HG03064 (cell line): Measurements from ENCODE around the gene PRKG1.
"Not testable (repeated sequence)": the region's sequence is repeated elsewhere in the genome, so short reads cannot be mapped to it uniquely, and the experiment has no call there.

Source experiments
- ATAC-seq: cut with Tn5 transposase; IDR thresholded peaks from one replicate; pipeline ENCODE4 v1.9.1; 2021; ENCODE audit warnings: low read depth; ENCODE audit not compliant: unreplicated experiment

The PRKG1 gene

DNA sequence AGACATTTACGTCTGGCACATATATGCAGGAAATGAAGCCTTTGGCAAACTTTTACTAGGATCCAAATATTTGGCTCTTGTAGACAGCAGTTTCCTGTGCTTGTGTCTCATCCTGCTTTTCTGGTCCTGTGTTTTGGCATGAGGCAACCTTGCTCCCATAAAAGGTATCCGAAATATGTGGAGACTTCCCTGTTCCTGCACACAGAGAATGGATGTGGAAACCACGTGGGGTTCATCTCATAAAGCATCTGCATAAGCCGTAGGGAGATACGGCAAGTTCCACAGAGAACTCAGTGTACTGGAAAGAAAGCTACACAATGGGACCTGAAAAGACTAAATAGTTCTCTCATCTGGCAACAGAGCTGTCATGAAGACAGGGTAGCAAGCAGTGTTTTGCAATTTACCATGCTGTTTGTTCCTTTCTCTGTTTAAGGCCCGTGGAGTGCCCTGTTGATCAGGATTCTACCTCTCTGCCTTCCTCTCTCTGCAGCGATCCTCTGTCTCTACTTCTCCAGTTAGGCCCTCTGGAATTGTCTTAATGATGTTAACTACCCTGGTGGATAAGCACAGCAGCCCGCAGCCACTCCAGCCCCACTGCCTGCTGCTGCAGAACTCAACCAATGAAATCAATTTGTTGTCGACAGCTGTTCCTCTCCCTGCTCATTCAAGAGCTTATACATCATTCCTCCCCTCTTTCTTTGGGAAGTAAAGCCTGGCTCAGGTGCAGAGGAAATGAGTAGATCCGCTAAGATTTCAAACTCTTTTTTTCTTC is 331.5 kb downstream of the PRKG1 start:
- ATAC-seq, result no peak

DNA sequence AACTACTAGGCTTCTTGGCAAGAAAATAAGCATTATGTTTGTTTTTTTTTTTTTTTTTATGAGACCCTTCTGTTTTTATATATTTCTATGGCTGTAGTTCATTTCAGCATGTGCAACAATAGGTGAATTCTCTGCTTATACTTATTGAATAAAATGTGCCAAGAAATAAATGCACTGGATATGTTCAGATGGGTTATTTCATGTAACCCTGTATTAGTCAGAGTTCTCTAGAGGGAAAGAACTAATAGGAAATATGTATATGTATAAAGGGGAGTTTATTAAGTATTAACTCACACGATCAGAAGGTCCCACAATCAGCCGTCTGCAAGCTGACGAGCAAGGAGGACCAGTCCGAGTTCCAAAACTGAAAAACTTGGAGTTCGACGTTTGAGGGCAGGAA is 332.3 kb downstream of the PRKG1 start:
- no peak for ATAC-seq

DNA sequence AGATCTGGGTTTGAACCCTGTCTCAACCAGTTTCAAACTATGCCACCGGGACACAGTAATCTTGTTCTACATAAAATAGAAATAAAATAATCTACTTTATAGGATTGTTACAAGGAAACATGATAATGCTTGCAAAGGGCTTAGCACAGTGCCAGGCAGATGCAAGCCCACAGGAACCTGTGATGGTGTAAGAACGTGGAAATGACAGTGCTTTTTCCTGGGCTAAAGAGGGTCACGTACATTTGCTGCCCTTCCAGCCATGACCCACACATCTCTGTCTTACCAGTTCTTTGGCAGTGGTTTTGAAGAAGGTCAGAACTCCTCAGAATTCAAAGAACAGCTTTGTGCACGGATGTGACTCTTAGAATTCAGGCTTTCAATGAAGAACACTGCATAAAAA is 342.2 kb downstream of the PRKG1 start:
- ATAC-seq, result no peak

DNA sequence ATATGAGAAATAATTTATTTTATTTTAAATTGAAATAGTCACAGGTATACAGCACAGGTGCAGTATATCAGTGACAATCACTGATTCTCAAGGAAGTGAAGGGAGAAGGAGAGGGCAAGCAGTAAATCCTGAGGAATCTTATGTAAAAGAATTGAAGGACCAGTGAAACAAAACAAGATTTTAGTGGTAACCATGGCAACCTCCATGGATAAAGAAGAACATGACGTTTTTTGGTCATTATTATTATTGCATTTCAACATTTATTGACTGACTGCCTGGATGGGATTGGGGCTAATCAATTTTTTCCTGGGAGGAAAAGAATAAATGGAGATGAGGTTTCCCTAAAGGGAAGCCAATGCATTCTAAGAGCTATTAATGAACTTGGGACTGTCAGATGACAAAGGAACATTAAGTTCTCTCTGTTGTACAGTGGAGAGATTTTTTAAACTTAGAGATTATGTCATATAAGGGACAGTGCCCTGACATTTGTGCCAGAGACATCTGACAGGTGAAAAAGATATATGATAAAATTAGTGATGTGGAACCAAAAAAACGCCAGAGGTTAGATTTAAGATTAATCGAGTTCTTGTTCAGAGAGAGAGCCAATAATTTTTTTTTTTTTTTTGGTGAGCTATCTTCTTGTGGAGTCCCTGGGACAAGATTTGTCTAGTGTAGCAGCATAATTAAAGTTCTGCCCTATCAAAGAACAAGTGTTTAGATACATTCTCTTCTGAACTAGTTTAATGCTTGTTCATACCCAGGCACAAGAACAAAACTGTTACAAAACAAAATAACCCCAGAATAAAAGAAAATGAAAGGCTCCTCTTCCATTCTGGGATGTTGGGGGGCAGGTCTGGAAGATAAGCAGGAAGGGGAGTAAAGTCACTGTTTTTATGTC is 345.2 kb downstream of the PRKG1 start:
- ATAC-seq, result no peak

DNA sequence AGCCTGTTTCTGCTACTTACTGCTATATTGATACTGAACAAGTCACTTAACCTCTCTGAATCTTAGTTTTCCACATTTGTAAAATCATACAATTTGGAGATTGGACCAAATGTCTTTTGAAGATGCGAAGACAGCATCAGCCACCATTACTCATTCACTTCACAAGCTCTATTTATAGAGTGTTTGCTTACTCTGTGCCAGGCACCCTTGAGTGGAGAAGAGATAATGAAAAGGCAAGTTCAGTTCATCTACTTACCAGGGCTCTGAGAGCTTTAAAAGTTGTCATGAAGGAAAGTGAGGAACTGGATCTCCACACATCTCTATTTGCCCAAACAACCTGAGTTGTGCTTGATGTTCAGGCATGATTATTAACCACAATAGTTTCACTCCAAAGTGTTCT is 347.6 kb downstream of the PRKG1 start:
- ATAC-seq, result no peak

DNA sequence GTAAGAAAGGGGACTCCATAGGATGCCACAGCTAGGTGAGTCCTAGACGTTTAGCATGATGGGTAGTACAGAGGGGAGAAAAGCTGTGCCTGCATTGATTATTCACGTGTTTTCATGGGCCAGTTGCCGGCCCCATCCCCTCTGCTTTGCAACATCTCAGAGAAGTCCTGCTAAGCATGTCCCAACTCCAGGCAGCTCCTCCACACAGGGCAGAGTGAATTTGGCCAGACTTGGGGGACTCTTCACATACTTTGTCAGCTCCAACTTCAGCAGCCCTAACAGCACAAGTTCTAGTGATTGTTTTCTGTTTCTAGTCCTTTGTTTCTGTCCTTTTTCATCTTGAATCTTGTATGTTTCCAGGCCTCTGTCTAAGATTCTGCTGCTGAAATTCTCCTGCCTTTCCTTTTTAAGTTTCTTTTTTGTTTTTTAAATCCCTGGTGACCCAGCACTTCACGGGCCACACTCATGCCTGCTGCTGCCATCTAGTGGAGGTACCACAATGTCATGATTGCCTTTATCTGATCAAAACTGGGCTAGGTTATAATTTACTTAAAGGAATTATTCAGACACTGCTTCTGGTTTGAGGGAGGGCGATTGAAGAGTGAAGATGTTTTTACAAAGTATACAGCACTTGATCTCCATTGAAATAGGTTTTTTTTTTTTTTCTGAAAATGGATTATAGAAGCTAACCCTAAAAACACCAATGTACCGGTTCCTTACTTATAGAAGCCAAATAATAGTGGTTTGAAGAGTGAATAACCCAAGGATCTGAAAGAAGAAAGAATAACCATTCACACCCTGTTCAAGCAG is 348.2 kb downstream of the PRKG1 start:
- ATAC-seq, result no peak

DNA sequence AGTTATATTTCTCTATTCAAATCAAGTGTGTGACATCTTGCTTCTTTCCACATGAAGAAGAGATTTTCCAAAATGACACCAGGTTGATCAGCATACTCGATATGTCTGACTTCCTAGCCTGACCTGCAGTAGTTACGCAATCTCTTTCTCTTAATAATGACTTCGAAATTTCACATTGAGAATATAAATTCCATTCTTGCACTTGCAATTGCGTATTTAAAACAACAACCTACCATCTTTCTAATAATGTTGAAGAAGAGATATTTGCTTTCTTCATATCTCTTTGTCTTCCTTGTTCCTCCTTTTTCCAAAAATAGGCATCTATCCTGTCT is 348.8 kb downstream of the PRKG1 start:
- no peak for ATAC-seq

DNA sequence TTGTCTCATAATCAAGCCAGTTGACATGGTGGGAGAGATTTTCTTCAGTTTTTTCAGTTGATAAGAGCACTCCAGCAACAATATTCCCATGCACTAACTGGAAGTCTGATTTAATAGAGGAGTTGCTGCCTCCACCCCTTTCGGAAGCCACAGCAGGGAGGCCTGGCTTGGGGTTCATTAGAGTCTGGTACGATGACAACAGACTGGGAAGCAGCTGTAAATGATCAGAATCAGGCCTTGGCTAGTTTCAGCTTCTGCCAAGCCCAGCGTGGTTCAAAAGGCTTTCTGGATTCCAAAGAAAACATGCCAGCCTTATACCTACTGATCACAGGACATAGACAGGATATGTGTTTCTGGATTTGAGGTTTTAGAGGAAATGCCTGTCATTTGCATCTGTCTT is 351.1 kb downstream of the PRKG1 start:
- ATAC-seq, result no peak

DNA sequence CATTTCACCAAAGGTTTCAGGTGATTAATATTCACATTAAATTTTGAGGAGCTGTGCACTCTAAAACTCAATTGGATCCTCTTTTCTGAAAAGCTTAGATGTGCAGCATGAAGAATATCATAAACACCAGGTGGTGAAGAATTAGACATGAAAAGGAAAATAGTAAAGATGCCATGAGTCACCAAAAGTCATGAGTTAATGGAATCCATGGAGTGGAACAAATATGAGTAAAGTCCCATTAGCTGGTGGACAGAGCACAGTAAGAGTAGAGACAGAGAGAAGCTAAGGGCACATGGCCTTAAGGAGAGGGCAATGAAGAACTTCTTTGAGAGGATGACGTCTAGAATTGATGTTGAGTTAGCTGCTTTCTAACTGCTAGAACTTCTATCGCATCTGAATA is 353.5 kb downstream of the PRKG1 start:
- no peak for ATAC-seq

DNA sequence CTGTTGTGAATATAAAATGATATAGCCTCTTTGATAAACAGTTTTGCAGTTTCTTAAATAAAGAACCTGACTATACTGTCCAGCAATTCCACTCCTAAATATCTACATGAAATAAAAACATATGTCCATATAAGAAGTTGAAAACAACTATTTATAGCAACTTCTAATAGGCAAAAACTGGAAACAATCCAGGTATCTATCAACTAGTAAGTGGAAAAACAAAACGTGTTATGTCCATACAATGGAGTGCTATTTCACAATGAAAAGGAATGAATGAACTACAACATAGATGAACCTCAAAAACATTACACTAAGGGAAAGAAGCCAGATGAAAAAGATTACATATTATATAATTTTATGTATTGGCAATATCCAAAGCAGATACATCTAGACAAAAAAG is 356.2 kb downstream of the PRKG1 start:
- ATAC-seq, result no peak

DNA sequence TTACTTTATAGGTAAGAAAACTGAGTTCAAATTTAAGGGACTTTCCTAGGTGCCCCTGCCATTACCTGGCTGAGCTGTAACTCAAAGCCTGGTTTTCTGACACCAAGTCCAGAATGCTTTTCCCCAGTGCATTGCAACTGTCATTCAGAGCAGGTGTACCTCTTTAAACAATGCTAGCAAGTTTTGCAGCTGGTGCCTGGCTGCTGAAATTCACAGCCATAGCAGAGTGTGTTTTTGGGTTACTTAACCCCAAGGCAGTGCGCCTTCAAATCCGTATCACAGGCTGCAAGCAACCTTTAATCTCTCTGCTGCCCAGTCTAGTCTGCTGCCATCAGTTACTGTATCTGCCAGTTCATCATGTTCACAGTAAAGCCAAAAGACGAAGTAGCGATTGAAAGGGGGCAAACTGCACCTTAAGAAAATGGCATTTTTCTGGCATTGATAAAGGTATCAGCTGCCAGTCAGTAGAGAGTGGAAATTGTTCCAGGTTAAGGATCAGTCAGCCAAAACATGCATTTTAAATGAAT is 359.7 kb downstream of the PRKG1 start:
- no peak for ATAC-seq

DNA sequence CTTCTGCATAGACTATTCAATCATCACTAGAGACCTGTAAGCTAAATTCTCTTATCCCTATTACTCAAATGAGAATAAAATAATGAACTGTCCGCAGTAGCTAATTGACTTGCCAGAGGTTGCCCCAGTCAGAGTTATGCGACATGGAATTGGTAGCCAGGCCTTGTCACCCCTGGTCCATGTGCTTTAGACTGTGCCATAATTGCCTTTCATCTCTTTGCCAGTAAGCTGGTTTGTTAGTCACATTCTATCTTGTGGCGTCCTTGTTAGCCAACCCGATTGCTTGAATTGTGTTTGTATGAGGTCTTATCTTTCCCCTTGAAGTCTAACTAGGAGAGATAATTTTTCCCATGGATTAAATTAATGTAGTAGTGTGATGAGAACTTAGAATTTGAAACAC is 362.5 kb downstream of the PRKG1 start:
- no peak for ATAC-seq

DNA sequence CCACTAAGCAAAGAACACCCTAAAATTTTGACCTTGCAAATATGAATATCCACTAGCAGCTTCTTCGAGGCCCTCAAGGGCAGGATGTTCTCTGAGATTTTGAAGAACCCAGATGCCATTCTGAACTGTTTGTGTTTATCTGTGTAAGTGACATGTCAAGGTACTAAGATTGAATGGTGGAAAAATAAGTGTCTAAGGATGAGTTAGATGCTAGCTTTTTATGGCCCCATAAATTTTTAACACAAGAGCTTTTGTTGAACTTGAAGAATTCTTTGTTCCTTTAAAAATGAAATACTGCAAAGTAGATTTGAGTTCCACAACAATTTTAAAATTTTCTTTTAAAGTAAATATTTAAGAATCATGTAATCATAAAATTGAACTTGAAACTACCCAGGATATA is 365.4 kb downstream of the PRKG1 start:
- ATAC-seq, result no peak

DNA sequence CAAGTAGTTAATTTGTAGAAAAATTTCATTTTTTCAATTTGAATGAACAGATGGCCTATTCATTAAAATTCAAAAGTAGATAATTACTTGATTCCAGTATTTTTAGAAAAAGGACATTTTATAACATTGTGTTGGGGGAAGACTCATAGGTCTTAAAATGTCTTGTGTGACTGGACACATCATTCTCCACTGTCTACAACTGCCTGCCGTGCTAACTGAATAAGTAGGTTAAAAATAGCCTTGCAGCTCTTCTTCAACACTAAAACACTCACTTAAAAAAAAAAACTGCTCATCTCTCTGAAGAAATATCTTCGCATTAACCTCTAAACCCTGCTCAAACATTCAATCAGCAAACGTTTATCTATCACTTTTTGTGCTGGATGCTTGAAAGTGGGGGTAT is 371.3 kb downstream of the PRKG1 start:
- no peak for ATAC-seq

DNA sequence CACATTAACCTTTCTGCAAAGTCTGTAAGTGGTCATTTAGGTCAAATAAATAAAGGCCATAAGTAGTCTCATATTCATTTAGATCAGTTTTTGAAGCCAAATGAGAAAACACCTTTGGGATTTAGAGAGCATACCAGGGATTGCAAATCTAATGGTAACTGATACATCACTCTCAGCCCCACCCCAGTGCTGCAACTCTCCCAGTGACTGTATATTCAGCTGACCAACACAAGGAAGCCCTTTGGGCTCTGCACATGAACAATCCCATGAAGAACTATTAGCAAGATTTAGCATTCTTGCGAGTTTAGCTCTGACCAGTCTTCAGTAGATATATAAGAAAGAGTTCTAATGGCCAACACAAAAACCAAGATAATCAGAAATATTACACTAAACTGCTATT is 372.8 kb downstream of the PRKG1 start:
- no peak for ATAC-seq

DNA sequence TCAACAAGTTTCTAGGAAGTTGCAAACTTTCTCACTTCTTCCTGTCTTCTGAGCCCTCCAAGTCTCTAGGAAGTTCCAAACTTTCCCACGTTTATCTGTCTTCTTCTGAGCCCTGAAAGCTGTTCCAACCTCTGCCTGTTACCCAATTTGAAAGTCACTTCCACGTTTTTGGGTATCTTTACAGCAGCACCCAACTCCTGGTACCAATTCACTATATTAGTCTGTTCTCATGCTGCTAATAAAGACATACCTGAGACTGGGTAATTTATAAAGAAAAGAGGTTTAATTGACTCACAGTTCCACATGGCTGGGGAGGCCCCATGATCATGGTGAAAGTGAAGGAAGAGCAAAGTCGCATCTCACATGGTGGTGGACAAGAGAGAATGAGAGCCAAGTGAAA is 381.5 kb downstream of the PRKG1 start:
- ATAC-seq, result not testable (repeated sequence)

DNA sequence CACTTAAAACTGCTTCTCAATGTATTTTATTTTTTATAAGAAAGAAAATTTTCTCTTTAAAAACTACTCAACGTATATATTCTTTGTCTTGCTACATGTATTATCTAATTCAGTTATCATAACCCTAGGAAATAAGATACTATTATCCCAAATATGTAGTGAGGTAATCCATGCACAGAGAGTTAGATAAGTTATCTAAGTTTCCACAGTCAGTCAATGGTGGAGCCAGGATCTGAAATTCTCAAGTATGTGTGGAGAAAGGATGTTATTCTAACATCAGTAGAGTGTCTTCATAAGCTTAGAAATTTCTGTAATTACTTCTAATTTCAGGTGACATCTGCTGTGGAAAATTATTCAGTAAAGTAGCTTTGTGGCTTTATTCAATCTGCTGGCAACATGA is 385.2 kb downstream of the PRKG1 start:
- ATAC-seq, result no peak

DNA sequence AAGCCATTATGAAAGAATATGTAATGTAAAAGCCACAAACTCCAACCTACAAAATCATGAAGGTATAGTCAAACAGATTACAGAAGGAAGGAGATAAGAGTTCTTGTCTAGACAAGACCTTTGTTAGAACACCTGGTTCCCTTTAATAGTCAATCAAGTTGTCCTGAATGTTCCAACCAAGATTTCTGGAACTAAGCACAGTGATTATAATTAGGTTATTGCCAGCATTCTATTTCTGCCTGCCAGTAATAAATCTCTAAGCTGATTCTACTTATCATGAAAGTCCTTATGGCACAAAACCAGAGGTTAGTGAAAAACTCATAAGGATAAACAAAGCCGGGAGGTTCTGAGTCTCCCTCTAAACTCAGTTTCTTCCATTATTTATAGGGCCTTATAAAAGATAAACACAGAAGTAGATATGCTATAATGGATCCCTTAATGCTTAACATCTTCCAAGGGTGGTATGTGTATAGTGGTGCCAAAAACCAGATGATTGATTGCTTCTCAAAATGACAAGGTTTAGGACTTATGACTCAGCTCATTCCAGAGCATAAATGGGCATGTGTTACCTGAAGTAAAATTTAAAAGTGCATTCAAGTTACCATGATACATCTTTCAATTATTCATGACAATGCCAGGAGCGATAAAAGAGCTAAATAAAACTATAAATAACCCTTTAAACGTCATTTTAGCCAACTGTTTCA is 387.9 kb downstream of the PRKG1 start:
- ATAC-seq, result no peak

DNA sequence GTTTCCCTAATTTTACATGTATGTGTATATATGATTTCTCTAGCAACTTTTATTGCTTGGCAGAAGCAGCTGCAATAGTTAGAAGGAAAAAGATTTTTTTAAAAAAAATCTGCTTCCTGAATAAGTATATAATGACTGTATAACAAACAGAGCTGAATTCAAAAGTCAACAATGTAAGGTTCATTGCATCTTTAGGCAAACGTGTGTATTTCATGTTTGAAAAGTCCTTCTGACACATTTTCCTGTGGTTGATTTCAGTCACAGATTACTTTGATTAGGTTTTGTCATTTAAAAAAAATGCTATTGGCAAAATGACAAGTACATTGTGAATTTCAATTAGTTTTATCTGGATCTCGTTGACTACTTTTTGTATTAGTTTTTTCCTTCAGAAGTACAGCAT is 394.1 kb downstream of the PRKG1 start:
- no peak for ATAC-seq

DNA sequence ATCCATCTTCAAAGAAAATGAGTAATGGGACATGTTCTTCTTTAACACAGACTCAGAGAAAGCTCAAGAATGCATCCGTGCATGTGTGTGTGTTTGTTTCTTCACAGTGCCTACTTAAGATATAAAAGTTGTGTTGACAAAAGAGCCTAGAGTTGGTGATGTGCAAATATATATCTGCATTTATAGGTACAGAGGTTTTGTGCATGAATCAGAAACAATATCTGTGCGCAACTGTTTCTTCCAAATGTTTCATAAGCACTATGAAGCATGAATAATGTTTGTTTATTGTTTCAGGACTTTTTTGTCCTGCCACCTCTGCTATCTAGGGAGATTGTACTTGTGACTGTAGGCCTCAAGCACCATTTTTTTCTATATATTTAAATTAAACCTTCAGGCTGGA is 395.4 kb downstream of the PRKG1 start:
- no peak for ATAC-seq
